HEK293 (cell line): ENCODE data around the gene ASIC3.
A peak's percentile ranks its signal among the peaks of the same experiment; 100 is the strongest.

ENCODE experiments used
- CTCF ChIA-PET: fragments of 350-600 bp; formaldehyde crosslinking; extraction: SDS; loops from one replicate; lab custom pipeline; 2021; ENCODE audit warnings: antibody characterized with exemption; lab: Yijun Ruan, JAX
- POLR2A ChIA-PET: fragments of 300-600 bp; formaldehyde crosslinking; extraction: SDS; loops from one replicate; lab custom pipeline; 2020; ENCODE audit warnings: antibody characterized with exemption, inconsistent platforms; lab: Yijun Ruan, JAX
- H3K27ac ChIP-seq: fragments of 200-500 bp; sonication (Bioruptor generic); 2 replicates; pipeline ENCODE4 v1.5.1; 2014; ENCODE audit warnings: low read depth, low read length, control low read depth, inconsistent platforms; ENCODE audit errors: extremely low read depth
- H3K36me3 ChIP-seq, 2 experiments: fragments of 200-500 bp in 1 of 2; sonication (Bioruptor generic) in 1 of 2; 1 replicate in 1 of 2; 2 replicates in 1 of 2; pipeline ENCODE4 v1.5.1; 2014 to 2017; ENCODE audit warnings: inconsistent platforms in 2 of 2, low read length in 2 of 2; ENCODE audit not compliant: control insufficient read depth in 2 of 2, insufficient read depth in 1 of 2
- H3K4me1 ChIP-seq: fragments of 200-500 bp; sonication (Bioruptor generic); 2 replicates; pipeline ENCODE4 v1.5.1; 2014; ENCODE audit warnings: mild to moderate bottlenecking, low read length, inconsistent platforms; ENCODE audit not compliant: control insufficient read depth, insufficient read depth
- H3K4me3 ChIP-seq: 2 replicates; pipeline ENCODE4 v1.5.1; 2011; ENCODE audit warnings: low read depth, mild to moderate bottlenecking, control low read depth, low read length, moderate library complexity
- H3K9me3 ChIP-seq: fragments of 200-500 bp; sonication (Bioruptor generic); 2 replicates; pipeline ENCODE4 v1.5.1; 2014; ENCODE audit warnings: low read depth, low read length, inconsistent platforms; ENCODE audit not compliant: control insufficient read depth, insufficient read depth
- ATF2 ChIP-seq: fragments of 450-650 bp; formaldehyde crosslinking; IDR thresholded peaks from 2 replicates; pipeline ENCODE4 v1.5.1; 2016; ENCODE audit warnings: missing biosample characterization, missing genetic modification characterization, low read depth
- CTCF ChIP-seq: fragments of 450-650 bp; formaldehyde crosslinking; IDR thresholded peaks from 2 replicates; pipeline ENCODE4 v1.5.1; 2016; ENCODE audit warnings: missing biosample characterization, missing genetic modification characterization
- KLF7 ChIP-seq: fragments of 450-650 bp; formaldehyde crosslinking; IDR thresholded peaks from 2 replicates; pipeline ENCODE4 v1.5.1; 2016; ENCODE audit warnings: missing biosample characterization, missing genetic modification characterization, borderline replicate concordance
- PRDM4 ChIP-seq: fragments of 450-650 bp; formaldehyde crosslinking; IDR thresholded peaks from 2 replicates; pipeline ENCODE4 v1.5.1; 2017; ENCODE audit warnings: missing biosample characterization, missing genetic modification characterization
- ZBTB8A ChIP-seq: fragments of 450-650 bp; formaldehyde crosslinking; IDR thresholded peaks from 2 replicates; pipeline ENCODE4 v1.5.1; 2016; ENCODE audit warnings: missing biosample characterization, missing genetic modification characterization
- ZIC2 ChIP-seq: fragments of 450-650 bp; formaldehyde crosslinking; IDR thresholded peaks from 2 replicates; pipeline ENCODE4 v1.5.1; 2016; ENCODE audit warnings: missing biosample characterization, missing genetic modification characterization
- ZNF114 ChIP-seq: fragments of 450-650 bp; formaldehyde crosslinking; IDR thresholded peaks from 2 replicates; pipeline ENCODE4 v1.5.0; 2017; ENCODE audit warnings: missing biosample characterization, missing genetic modification characterization
- ZNF16 ChIP-seq: fragments of 450-650 bp; formaldehyde crosslinking; IDR thresholded peaks from 2 replicates; pipeline ENCODE4 v1.5.1; 2016; ENCODE audit warnings: low read depth, missing biosample characterization, missing genetic modification characterization
- ZNF223 ChIP-seq: fragments of 450-650 bp; formaldehyde crosslinking; IDR thresholded peaks from 2 replicates; pipeline ENCODE4 v1.5.1; 2016; ENCODE audit warnings: missing biosample characterization, missing genetic modification characterization
- ZNF274 ChIP-seq, 2 experiments: fragments of 200-500 bp in 1 of 2; fragments of 450-650 bp in 1 of 2; sonication (Bioruptor generic) in 1 of 2; formaldehyde crosslinking in 1 of 2; IDR thresholded peaks; 2 replicates each; pipeline versions ENCODE4 v1.5.1 to v1.6.1; 2014 to 2016; ENCODE audit warnings: borderline replicate concordance in 1 of 2, inconsistent platforms in 1 of 2, low read length in 1 of 2, missing biosample characterization in 1 of 2, missing genetic modification characterization in 1 of 2
- ZNF280D ChIP-seq: fragments of 450-650 bp; formaldehyde crosslinking; IDR thresholded peaks from 2 replicates; pipeline ENCODE4 v1.5.1; 2016; ENCODE audit warnings: missing biosample characterization, missing genetic modification characterization
- ZNF324 ChIP-seq: fragments of 450-650 bp; formaldehyde crosslinking; IDR thresholded peaks from 2 replicates; pipeline ENCODE4 v1.5.1; 2016; ENCODE audit warnings: missing biosample characterization, missing genetic modification characterization
- ZNF426 ChIP-seq: fragments of 450-650 bp; formaldehyde crosslinking; IDR thresholded peaks from 2 replicates; pipeline ENCODE4 v1.5.1; 2017; ENCODE audit warnings: missing biosample characterization, missing genetic modification characterization, mild to moderate bottlenecking, inconsistent platforms, moderate library complexity
- ZNF449 ChIP-seq: fragments of 450-650 bp; formaldehyde crosslinking; IDR thresholded peaks from 2 replicates; pipeline ENCODE4 v1.5.1; 2017; ENCODE audit warnings: missing biosample characterization, mild to moderate bottlenecking, missing genetic modification characterization, moderate library complexity
- ZNF473 ChIP-seq: fragments of 450-650 bp; formaldehyde crosslinking; IDR thresholded peaks from 2 replicates; pipeline ENCODE4 v1.5.1; 2017; ENCODE audit warnings: missing biosample characterization, missing genetic modification characterization
- ZNF513 ChIP-seq: fragments of 450-650 bp; IDR thresholded peaks from 2 replicates; pipeline ENCODE4 v1.5.1; 2018; ENCODE audit warnings: missing biosample characterization, missing genetic modification characterization
- ZNF529 ChIP-seq: fragments of 450-650 bp; formaldehyde crosslinking; IDR thresholded peaks from 2 replicates; pipeline ENCODE4 v1.5.1; 2017; ENCODE audit warnings: missing genetic modification characterization, missing biosample characterization; ENCODE audit not compliant: insufficient replicate concordance
- ZNF585B ChIP-seq: fragments of 450-650 bp; formaldehyde crosslinking; IDR thresholded peaks from 2 replicates; pipeline ENCODE4 v1.5.1; 2016; ENCODE audit warnings: missing biosample characterization, missing genetic modification characterization
- ZNF654 ChIP-seq: fragments of 450-650 bp; formaldehyde crosslinking; IDR thresholded peaks from 2 replicates; pipeline ENCODE4 v1.5.1; 2016; ENCODE audit warnings: low read depth, missing biosample characterization, missing genetic modification characterization
- ZNF670 ChIP-seq: fragments of 450-650 bp; formaldehyde crosslinking; IDR thresholded peaks from 2 replicates; pipeline ENCODE4 v1.5.1; 2016; ENCODE audit warnings: missing biosample characterization, missing genetic modification characterization, low read depth
- ZNF701 ChIP-seq: fragments of 450-650 bp; formaldehyde crosslinking; IDR thresholded peaks from 2 replicates; pipeline ENCODE4 v1.5.1; 2016; ENCODE audit warnings: missing biosample characterization, missing genetic modification characterization
- ZNF843 ChIP-seq: fragments of 450-650 bp; formaldehyde crosslinking; IDR thresholded peaks from 2 replicates; pipeline ENCODE4 v1.5.1; 2016; ENCODE audit warnings: missing biosample characterization, missing genetic modification characterization
- ZXDB ChIP-seq: fragments of 450-650 bp; formaldehyde crosslinking; IDR thresholded peaks from 2 replicates; pipeline ENCODE4 v1.5.1; 2016; ENCODE audit warnings: missing biosample characterization, missing genetic modification characterization

Gene ASIC3

GRCh38 chr7:151012911-151013347 lies 35.4 kb upstream of the ASIC3 start:
- Histone ChIP-seq H3K36me3 (no peaks in the 10 kb centered on the region), H3K9me3 (no peaks in the 10 kb centered on the region), H3K4me3 (no peak overlapping the region), H3K27ac (no peak overlapping the region), H3K4me1 (no peaks in the 10 kb centered on the region)
- CTCF ChIA-PET: interaction anchor here (0.5 to 2.9 kb wide), 16 partner anchors 11 to 232 kb away, joined by 3 to 27 read pairs (median 4); partner anchors contain the start of genes ATG9B and CDK5
- TF ChIP-seq ATF2 (tag by site-specific recombination) (no peak), ZNF449 (no peak), ZNF223 (tag by site-specific recombination) (no peak), ZNF280D (tag by site-specific recombination) (no peak), ZNF274 (IDR thresholded peaks at IDR 0.05; ENCODE audit: low read length) (no peak), ZNF274 (tag by site-specific recombination; IDR thresholded peaks at IDR 0.05; ENCODE audit: borderline replicate concordance) (no peak), ZNF529 (no peak), ZBTB8A (tag by site-specific recombination) (peak; percentile 21; the same call in 1 of the 2 replicates), ZNF701 (no peak), ZNF843 (no peak), ZNF426 (tag by site-specific recombination) (no peak), ZNF16 (tag by site-specific recombination) (no peak), ZNF585B (tag by site-specific recombination) (no peak), ZNF473 (tag by site-specific recombination) (no peak), ZNF324 (no peak), ZIC2 (tag by site-specific recombination) (no peak), KLF7 (tag by site-specific recombination) (no peak), ZNF114 (tag by site-specific recombination) (no peak), ZNF513 (tag by site-specific recombination) (no peak), CTCF (tag by site-specific recombination) (no peak; the same call in 1 of the 2 replicates), ZNF670 (no peak), ZXDB (no peak), ZNF654 (tag by site-specific recombination) (peak; percentile 35; the same call in 1 of the 2 replicates), PRDM4 (tag by site-specific recombination) (peak; percentile 35; the same call in 1 of the 2 replicates)
- POLR2A ChIA-PET: interaction anchor here (0.6 to 1.0 kb wide), 2 partner anchors 45 to 98 kb away, joined by 3 read pairs; partner anchors contain the start of gene CDK5
